SK-N-MC (cell line): ENCODE measurements around the gene KCNJ16.

Source experiments
- EZH2 ChIP-seq: fragments of 200-600 bp; sonication (generic); IDR thresholded peaks from one replicate; pipeline ENCODE4 v1.6.1; 2017; ENCODE audit warnings: antibody characterized with exemption
- FOXP2 ChIP-seq: optimal IDR thresholded peaks from 2 replicates; pipeline ENCODE3; 2011; ENCODE audit warnings: mild to moderate bottlenecking, moderate library complexity; ENCODE audit not compliant: insufficient read depth; ENCODE audit errors: extremely low read length, control extremely low read depth
- POLR2AphosphoS5 ChIP-seq: IDR thresholded peaks from 2 replicates; pipeline ENCODE4 v1.6.1; 2012; ENCODE audit warnings: mild to moderate bottlenecking, low read depth, low read length, borderline replicate concordance

DNA sequence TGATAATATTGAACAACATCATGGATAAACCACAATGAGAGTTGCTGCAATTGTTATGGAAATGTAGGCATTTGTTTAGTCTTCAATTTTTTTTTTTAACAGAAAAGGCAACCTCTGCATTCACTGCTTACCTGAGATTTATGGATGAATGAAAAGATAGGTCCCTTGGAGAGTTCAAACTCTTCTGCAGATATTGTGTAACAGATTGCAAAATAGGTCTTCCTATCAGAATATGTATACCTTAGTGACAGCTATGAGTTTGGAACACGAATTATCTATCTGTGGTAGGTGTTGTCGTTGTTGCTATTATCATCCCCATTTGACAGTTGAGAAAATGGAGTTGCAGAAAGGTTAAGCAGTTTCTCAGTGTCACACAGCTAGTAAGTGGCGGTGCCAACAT lies 1.2 kb upstream of the KCNJ16 start:
- no peak for TF ChIP-seq POLR2AphosphoS5
- no peak for TF ChIP-seq EZH2
- no peak for TF ChIP-seq FOXP2
